ES-I3 (cell line): Measurements from ENCODE around the gene TENM4.

Source experiments
- H3K36me3 ChIP-seq: 2 replicates; pipeline ENCODE4 v1.6.1; 2013; ENCODE audit warnings: mild to moderate bottlenecking, low read length, control low read depth, moderate library complexity; ENCODE audit not compliant: insufficient read depth
- H3K4me1 ChIP-seq: 2 replicates; pipeline ENCODE4 v1.6.1; 2013; ENCODE audit warnings: mild to moderate bottlenecking, control low read depth, low read length; ENCODE audit not compliant: insufficient read depth
- H3K9ac ChIP-seq: 2 replicates; pipeline ENCODE4 v1.6.1; 2013; ENCODE audit warnings: low read depth, mild to moderate bottlenecking, low read length, moderate library complexity
- H3K9me3 ChIP-seq: 2 replicates; pipeline ENCODE4 v1.6.1; 2013; ENCODE audit warnings: mild to moderate bottlenecking, low read length, moderate library complexity; ENCODE audit not compliant: control insufficient read depth, insufficient read depth

The TENM4 gene

GRCh38 chr11:79255965-79256364 is 184.9 kb downstream of the TENM4 start:
- Histone ChIP-seq H3K4me1 (no peaks in the 10 kb centered on the region), H3K9ac (no peak overlapping the region), H3K36me3 (no peaks in the 10 kb centered on the region), H3K9me3 (no peaks in the 10 kb centered on the region)

GRCh38 chr11:79253280-79253679 is 187.6 kb downstream of the TENM4 start:
- Histone ChIP-seq H3K36me3 (no peaks in the 10 kb centered on the region), H3K4me1 (no peaks in the 10 kb centered on the region), H3K9ac (no peak overlapping the region), H3K9me3 (no peaks in the 10 kb centered on the region)

GRCh38 chr11:79249295-79249993 is 191.4 kb downstream of the TENM4 start:
- no peaks in the 10 kb centered on the region for H3K9me3 ChIP-seq
- no peaks in the 10 kb centered on the region for H3K36me3 ChIP-seq
- no peak overlapping the region for H3K9ac ChIP-seq
- no peaks in the 10 kb centered on the region for H3K4me1 ChIP-seq

- H3K4me1 ChIP-seq = no peaks in the 10 kb centered on the region
- H3K9ac ChIP-seq = no peak overlapping the region
- no peaks in the 10 kb centered on the region for H3K36me3 ChIP-seq
- no peaks in the 10 kb centered on the region for H3K9me3 ChIP-seq
Observed at GRCh38 chr11:79244798-79245197, 196.0 kb downstream of the TENM4 start.

GRCh38 chr11:79244241-79244772 is 196.5 kb downstream of the TENM4 start:
- H3K4me1 ChIP-seq = no peaks in the 10 kb centered on the region
- H3K9ac ChIP-seq = no peak overlapping the region
- H3K36me3 ChIP-seq = no peaks in the 10 kb centered on the region
- H3K9me3 ChIP-seq = no peaks in the 10 kb centered on the region

- Histone ChIP-seq H3K9me3 (no peaks in the 10 kb centered on the region), H3K36me3 (no peaks in the 10 kb centered on the region), H3K4me1 (no peaks in the 10 kb centered on the region), H3K9ac (no peak overlapping the region)
Observed at GRCh38 chr11:79243422-79244210, 197.2 kb downstream of the TENM4 start.

- Histone ChIP-seq H3K9me3 (no peaks in the 10 kb centered on the region), H3K36me3 (no peaks in the 10 kb centered on the region), H3K4me1 (no peaks in the 10 kb centered on the region), H3K9ac (no peak overlapping the region)
Observed at GRCh38 chr11:79242616-79243015, 198.2 kb downstream of the TENM4 start.

GRCh38 chr11:79241852-79242241 is 199.0 kb downstream of the TENM4 start:
- Histone ChIP-seq H3K9me3 (no peaks in the 10 kb centered on the region), H3K9ac (no peak overlapping the region), H3K4me1 (no peaks in the 10 kb centered on the region), H3K36me3 (no peaks in the 10 kb centered on the region)

GRCh38 chr11:79241205-79241851 is 199.5 kb downstream of the TENM4 start:
- Histone ChIP-seq H3K36me3 (no peaks in the 10 kb centered on the region), H3K9ac (no peak overlapping the region), H3K4me1 (no peaks in the 10 kb centered on the region), H3K9me3 (no peaks in the 10 kb centered on the region)

GRCh38 chr11:79237703-79238102 is 203.1 kb downstream of the TENM4 start:
- no peaks in the 10 kb centered on the region for H3K36me3 ChIP-seq
- H3K9ac ChIP-seq = no peak overlapping the region
- peaks cover 3% of the 10 kb centered on the region; the same call in 1 of the 2 replicates for H3K4me1 ChIP-seq
- H3K9me3 ChIP-seq = no peaks in the 10 kb centered on the region

- Histone ChIP-seq H3K36me3 (no peaks in the 10 kb centered on the region), H3K9ac (no peak overlapping the region), H3K4me1 (peaks cover 3% of the 10 kb centered on the region; the same call in 1 of the 2 replicates), H3K9me3 (no peaks in the 10 kb centered on the region)
Observed at GRCh38 chr11:79237091-79237490, 203.7 kb downstream of the TENM4 start.

- Histone ChIP-seq H3K4me1 (peaks cover 3% of the 10 kb centered on the region; the same call in 1 of the 2 replicates), H3K9ac (no peak overlapping the region), H3K9me3 (no peaks in the 10 kb centered on the region), H3K36me3 (no peaks in the 10 kb centered on the region)
Observed at GRCh38 chr11:79236541-79236971, 204.3 kb downstream of the TENM4 start.

GRCh38 chr11:79235696-79236095 is 205.1 kb downstream of the TENM4 start:
- Histone ChIP-seq H3K36me3 (no peaks in the 10 kb centered on the region), H3K9me3 (no peaks in the 10 kb centered on the region), H3K4me1 (peaks cover 3% of the 10 kb centered on the region; the same call in 1 of the 2 replicates), H3K9ac (no peak overlapping the region)

GRCh38 chr11:79232346-79232745 is 208.5 kb downstream of the TENM4 start:
- Histone ChIP-seq H3K36me3 (no peaks in the 10 kb centered on the region), H3K9me3 (no peaks in the 10 kb centered on the region), H3K9ac (no peak overlapping the region), H3K4me1 (peaks cover 6% of the 10 kb centered on the region)
